Activated CD4-positive, CD25-positive, alpha-beta regulatory T cell treated with anti-CD3 and anti-CD28 coated beads, Interleukin-2, amount 50 U/mL, for 16 hours (primary cell): ENCODE data around the gene C1orf105.

Source experiments
- DNase-seq: peaks from one replicate; pipeline ENCODE4 v3.0.0-alpha.2; 2020; ENCODE audit warnings: low read depth, low spot score

C1orf105 gene

GRCh38 chr1:172457479-172458130 is 37.1 kb downstream of the C1orf105 start:
- DNase-seq, result no peak

- no peak for DNase-seq
Observed at GRCh38 chr1:172460177-172460576, 39.7 kb downstream of the C1orf105 start.

DNA sequence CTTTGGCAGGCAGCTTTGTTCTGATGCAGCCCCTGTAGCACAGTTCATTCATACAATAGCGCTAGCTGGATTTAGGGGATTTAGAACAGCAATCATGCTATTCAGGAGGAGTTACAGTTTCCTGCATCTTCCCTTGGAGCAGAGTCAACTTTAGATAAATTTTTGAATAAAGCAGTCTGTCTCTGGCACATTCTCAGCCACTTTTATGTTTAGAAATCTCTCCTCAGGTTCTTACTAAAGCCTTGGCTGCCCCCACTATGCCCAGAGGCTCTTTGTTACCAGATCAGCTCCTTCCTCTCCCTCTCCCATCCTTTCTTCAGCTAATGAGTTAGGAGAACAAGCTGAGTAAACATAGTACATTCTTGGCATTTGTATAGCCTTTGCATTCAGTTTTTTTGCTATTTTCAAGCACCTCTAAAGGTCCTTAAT is 40.4 kb downstream of the C1orf105 start:
- DNase-seq, result no peak

GRCh38 chr1:172465617-172466016 is 45.1 kb downstream of the C1orf105 start:
- no peak for DNase-seq

- no peak for DNase-seq
Observed at GRCh38 chr1:172466795-172467407, 46.4 kb downstream of the C1orf105 start.

DNA sequence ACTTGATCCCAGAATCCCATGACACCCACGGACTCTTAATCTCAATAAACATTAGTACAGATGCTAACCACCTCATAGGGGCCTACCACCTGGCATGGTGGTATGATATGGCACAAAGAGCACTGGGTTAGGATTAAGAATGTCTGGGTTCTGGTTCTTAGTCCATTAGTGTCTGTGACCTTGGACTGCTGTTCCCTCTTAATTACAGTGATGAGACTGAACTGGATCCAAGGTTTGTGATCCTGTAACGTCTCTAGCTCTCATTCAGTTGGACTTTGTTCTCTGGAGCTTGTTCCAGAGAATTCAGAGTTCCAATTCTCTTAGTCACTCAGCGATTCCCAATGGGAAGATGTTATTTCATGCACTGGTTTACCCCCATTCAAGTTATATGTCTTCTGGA is 47.0 kb downstream of the C1orf105 start:
- DNase-seq, result no peak

- no peak for DNase-seq
Observed at GRCh38 chr1:172468296-172468695, 47.8 kb downstream of the C1orf105 start.

GRCh38 chr1:172469717-172470116 is 49.2 kb downstream of the C1orf105 start:
- DNase-seq, result no peak

DNA sequence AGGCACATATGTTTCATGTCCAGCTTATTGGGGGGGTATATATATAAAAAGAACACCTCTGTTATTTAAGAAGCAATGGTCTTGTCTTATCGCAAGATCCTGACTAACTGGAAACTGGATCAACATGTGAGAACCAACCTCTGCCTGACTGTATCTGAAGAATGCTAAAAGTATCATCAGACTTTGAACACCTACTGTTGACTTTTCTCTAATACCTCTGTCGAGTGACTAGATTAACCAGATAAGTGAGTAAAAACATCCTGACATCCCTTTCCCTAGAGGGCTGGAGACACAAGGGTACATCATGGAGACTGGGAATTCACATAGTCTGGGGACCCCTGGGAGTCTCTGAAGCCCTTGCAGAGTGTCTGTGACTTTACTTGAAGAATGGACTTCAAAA is 49.7 kb downstream of the C1orf105 start:
- no peak for DNase-seq

GRCh38 chr1:172471666-172472065 is 51.2 kb downstream of the C1orf105 start:
- DNase-seq, result no peak

DNA sequence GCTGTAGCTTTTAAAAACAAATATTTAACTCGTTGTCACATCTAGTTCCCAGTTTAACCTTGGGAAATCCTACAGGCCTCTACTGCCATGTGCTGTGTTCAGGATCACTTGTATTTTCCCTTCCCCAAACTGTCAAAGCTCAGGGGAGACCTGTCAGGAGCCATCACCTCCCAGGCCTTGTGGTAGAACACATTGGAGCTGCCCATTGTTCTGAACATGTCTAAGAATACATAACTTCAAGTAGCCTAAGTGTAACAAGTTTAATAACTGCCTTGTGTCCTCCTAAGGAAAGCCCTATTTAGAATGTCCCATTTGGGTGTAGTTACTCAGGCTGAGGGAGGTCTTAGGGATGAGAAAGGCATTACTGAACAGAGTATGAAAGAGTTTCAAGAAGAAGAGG is 52.0 kb downstream of the C1orf105 start:
- DNase-seq, result no peak

- no peak for DNase-seq
Observed at GRCh38 chr1:172473302-172473701, 52.8 kb downstream of the C1orf105 start.

DNA sequence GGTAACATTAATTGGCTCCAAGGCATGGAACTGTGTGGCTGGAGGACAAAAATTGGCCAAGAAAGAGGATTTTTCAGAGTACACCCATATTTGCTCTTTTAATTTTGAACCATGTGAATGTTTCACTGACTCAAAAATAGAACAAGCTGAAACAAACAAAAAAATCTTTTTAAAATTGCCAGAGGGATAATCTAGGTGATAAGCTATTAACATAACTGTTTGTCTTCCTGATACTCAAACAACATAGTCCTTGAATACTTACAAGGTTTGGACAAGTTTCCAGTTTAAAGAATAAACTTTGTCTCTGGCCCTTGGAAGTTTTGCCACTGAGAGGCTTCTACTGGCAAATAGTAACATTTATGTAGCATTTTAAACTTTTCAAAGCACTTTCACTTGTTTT is 53.4 kb downstream of the C1orf105 start:
- no peak for DNase-seq

DNA sequence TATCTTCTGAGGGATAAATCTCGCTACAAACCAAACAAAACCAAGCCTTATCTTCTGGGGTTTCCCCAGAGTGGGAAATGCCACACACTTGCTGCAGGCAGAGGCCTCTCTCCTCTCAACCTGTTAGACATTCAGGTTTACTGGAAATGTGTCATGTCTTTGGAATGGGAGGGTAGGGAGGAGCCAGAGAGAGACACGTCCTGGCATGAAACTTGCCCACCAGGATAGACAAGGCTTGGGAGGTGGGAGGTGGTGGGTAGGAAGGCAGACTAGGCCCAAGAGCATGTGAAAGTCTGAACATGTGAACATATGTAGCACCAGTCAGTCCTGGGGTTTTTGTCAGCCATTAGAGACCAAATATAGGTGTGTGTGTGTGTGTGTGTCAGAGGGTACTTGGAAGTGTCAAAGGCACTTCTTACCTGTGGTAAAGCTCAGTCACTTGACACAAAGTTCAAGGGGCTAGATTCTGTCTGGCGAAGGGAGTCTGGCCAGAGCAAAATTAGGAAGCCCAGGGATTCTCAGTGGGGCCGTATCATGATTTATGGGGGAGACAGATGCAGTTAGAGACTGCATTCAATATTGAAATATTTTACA is 55.8 kb downstream of the C1orf105 start:
- no peak for DNase-seq

DNA sequence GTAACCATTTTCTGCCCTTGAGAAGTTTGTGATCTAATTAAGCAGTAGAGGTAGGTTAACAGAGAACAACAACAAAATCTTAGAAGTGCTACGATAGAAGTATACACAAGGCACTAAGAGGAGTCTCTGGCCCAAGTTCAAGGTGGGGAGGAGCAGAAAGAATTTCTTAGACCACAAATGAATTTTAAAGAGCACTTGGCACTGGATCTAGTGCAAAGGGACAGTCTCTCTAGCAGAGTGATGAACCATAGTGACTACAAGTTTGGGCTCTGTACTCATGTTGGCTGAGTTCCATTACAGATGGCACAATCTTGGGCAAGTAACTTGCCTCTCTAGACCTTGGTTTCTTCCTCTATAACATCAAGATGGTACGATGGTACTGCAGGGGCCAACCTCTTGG is 56.7 kb downstream of the C1orf105 start:
- no peak for DNase-seq

GRCh38 chr1:172477741-172478140 is 57.3 kb downstream of the C1orf105 start:
- DNase-seq, result no peak

DNA sequence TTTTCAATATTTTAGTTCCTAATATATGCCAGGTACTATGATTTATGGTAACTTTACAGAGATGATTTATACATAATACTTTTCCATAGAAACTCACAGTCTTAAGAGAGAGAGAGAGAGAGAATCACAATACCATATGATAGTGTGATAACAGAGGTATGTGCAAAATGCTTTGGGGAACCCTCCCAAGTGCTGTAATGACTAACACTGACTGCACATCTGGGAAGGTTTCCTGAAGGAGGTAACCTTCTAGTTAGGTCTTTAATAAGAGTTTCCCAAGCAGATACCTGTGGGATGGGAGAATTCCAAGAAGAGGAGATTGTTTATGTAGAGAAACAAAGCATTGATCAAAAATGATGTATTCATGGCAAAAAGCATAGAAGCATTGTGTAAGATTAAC is 58.0 kb downstream of the C1orf105 start:
- no peak for DNase-seq

- no peak for DNase-seq
Observed at GRCh38 chr1:172480431-172480830, 59.9 kb downstream of the C1orf105 start.

DNA sequence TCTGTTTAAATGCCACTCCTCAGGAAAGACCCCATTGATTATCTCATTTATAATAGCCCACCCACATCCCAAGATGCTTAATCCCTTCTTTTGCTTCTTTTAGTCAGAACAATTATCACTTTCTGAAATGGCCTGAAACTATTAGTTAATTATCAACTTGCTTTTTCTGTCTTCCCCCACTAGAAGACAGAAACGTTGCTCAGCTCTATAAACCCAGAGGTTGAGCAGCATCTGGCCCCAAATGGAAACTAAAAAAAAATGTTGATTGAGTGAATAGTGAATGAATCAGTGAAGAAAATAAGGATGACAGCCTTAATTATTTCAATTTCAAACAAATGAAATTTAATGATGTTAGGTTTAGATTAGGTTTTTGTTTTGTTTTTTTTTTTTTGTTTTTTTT is 61.6 kb downstream of the C1orf105 start:
- DNase-seq, result no peak

- DNase-seq, result no peak
Observed at GRCh38 chr1:172483448-172483847, 63.0 kb downstream of the C1orf105 start.

DNA sequence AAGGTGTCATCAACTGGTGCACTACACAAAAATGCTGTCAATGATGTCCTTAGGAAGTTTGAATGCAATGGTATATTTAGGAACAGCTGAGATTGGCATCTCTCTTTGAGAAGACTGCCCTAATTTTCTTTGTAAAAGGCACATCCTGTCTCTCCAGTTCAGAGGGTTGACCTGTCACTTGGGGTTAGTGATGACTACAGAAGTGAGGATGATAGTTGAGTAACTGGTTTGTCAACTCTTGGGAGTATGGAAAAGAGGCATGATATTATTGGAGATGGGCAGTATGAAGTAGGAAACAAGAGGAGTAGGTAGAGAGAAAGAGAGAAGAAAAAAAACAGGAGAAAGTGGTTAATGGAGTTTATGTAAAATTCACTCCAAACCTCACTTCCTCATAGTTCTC is 63.8 kb downstream of the C1orf105 start:
- no peak for DNase-seq

DNA sequence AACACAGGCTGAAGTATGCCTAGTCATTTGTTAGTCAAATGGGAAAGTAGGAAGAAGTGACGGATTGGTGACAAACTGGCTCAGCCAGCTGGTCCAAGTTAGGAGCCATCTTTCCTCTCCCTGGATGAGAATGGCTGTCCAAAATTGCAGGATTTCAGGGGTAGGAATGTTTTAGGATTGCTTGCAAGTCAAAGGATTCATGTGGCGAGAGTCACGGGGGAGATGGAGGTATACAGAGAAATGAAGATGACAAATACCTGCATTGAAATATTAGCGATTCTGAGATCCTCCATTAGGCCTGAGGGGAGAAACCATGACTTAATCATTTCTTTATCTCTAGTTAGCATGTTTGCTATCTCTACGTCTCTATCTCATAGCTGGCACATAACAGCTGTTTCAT is 65.1 kb downstream of the C1orf105 start:
- DNase-seq, result no peak

DNA sequence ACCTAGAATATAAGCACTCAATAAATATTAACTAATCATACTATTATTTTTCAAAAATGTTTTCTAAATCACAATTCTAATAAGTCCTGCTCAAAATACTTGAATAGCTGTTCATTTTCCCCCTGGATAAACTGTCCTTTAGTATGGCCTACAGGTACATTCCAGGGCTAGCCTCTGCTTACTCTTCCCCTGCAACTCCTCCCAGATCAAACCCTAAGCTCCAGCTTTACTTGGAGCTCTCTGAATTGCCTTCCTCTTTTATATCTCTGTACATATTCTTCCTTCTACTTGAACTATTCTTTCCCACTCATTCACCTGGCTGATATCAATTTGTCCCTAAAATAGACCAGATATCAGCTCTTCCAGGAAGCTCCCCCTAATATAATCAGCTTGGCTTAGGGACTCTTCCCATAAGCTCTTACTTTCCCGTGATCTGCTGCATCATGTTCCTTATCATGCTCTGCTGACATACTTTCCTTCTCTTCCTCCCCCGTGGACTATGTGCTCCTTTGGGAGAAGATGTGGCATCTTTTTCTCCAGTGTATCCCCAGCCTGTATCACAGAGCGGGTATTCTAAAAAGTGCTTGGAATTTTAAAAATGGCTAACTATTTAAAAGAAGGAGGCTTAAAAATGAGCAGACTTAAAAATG is 66.4 kb downstream of the C1orf105 start:
- no peak for DNase-seq
